Astrocyte (in vitro differentiated cells and primary cell): ENCODE measurements around the gene RPS6KA2. TPM values are rescaled to one million over a fixed set of nuclear protein-coding genes. Genes with fewer than 3 reads are reported as not detected.
"Not testable (repeated sequence)": the region's sequence is repeated elsewhere in the genome, so short reads cannot be mapped to it uniquely, and the experiment has no call there.

ENCODE experiments used
- DNase-seq: peaks from one replicate; pipeline ENCODE4 v3.0.0-alpha.2; 2010; ENCODE audit warnings: low read depth
- FAIRE-seq: peaks from 2 replicates; lab custom pipeline; 2011; peaks lifted over from hg19 to GRCh38; lab: Jason Lieb, UNC
- H2AFZ ChIP-seq: 2 replicates; pipeline ENCODE4 v1.6.0; 2012; ENCODE audit warnings: low read depth, low read length, inconsistent platforms
- H3K27ac ChIP-seq: 2 replicates; pipeline ENCODE4 v1.5.1; 2011; ENCODE audit warnings: low read depth, low read length, inconsistent platforms
- H3K27me3 ChIP-seq: 2 replicates; pipeline ENCODE4 v1.6.0; 2011; ENCODE audit warnings: low read length, inconsistent platforms; ENCODE audit not compliant: insufficient read depth
- H3K36me3 ChIP-seq: 2 replicates; pipeline ENCODE4 v1.5.1; 2011; ENCODE audit warnings: low read length, inconsistent platforms; ENCODE audit not compliant: insufficient read depth
- H3K4me1 ChIP-seq: 2 replicates; pipeline ENCODE4 v1.5.1; 2011; ENCODE audit warnings: low read length, inconsistent platforms; ENCODE audit not compliant: insufficient read depth
- H3K4me2 ChIP-seq: 2 replicates; pipeline ENCODE4 v1.6.0; 2012; ENCODE audit warnings: low read length, inconsistent platforms
- H3K4me3 ChIP-seq: 2 replicates; pipeline ENCODE4 v1.5.1; 2011; ENCODE audit warnings: low read depth, mild to moderate bottlenecking, low read length, inconsistent platforms; ENCODE audit not compliant: insufficient read depth
- H3K79me2 ChIP-seq: 2 replicates; pipeline ENCODE4 v1.6.0; 2012; ENCODE audit warnings: mild to moderate bottlenecking, low read length, inconsistent platforms; ENCODE audit not compliant: insufficient read depth
- H3K9ac ChIP-seq: 2 replicates; pipeline ENCODE4 v1.6.0; 2012; ENCODE audit warnings: mild to moderate bottlenecking, low read length, inconsistent platforms
- H3K9me3 ChIP-seq: 2 replicates; pipeline ENCODE4 v1.5.1; 2012; ENCODE audit warnings: low read depth, mild to moderate bottlenecking, low read length, inconsistent platforms; ENCODE audit not compliant: insufficient read depth
- H4K20me1 ChIP-seq: 2 replicates; pipeline ENCODE4 v1.6.0; 2012; ENCODE audit warnings: low read length, inconsistent platforms; ENCODE audit not compliant: insufficient read depth
- H3K27ac Mint-ChIP-seq: one replicate; pipeline ENCODE4 v1.8.0; 2021; ENCODE audit warnings: mild to moderate bottlenecking, mixed read lengths; ENCODE audit not compliant: unreplicated experiment
- H3K27me3 Mint-ChIP-seq: one replicate; pipeline ENCODE4 v1.8.0; 2021; ENCODE audit warnings: low read depth, mixed read lengths; ENCODE audit not compliant: unreplicated experiment
- H3K36me3 Mint-ChIP-seq: one replicate; pipeline ENCODE4 v1.8.0; 2021; ENCODE audit warnings: low read depth, mixed read lengths; ENCODE audit not compliant: unreplicated experiment
- H3K4me1 Mint-ChIP-seq: one replicate; pipeline ENCODE4 v1.8.0; 2021; ENCODE audit warnings: low read depth, mixed read lengths; ENCODE audit not compliant: unreplicated experiment
- H3K4me3 Mint-ChIP-seq: one replicate; pipeline ENCODE4 v1.8.0; 2021; ENCODE audit warnings: mild to moderate bottlenecking, moderate library complexity, mixed read lengths; ENCODE audit not compliant: unreplicated experiment
- H3K9me3 Mint-ChIP-seq: one replicate; pipeline ENCODE4 v1.8.0; 2021; ENCODE audit warnings: mild to moderate bottlenecking, mixed read lengths; ENCODE audit not compliant: unreplicated experiment
- CTCF ChIP-seq: IDR thresholded peaks from 2 replicates; pipeline ENCODE4 v1.5.1; 2011; ENCODE audit warnings: low read depth, mild to moderate bottlenecking, inconsistent platforms, low read length, moderate library complexity; ENCODE audit not compliant: insufficient read depth
- EZH2 ChIP-seq: IDR thresholded peaks from 2 replicates; pipeline ENCODE4 v1.6.1; 2012; ENCODE audit warnings: mild to moderate bottlenecking, low read length, inconsistent platforms; ENCODE audit not compliant: insufficient read depth
- total RNA-seq: library from RNA; stranded (reverse); gene quantifications from 2 replicates; pipeline ENCODE4 v1.2.1, GENCODE V29; 2021

Gene RPS6KA2
- total RNA-seq, 1 donor from 2014 or later = 33.5 TPM

- H3K4me3 Mint-ChIP-seq = no peak overlapping the region
- H3K4me1 Mint-ChIP-seq = no peaks in the 10 kb centered on the region
- no peaks in the 10 kb centered on the region for H3K36me3 ChIP-seq
- no peak for DNase-seq
- H4K20me1 ChIP-seq = no peaks in the 10 kb centered on the region
- H3K4me2 ChIP-seq = no peak overlapping the region
- H3K9me3 Mint-ChIP-seq = peaks cover 5% of the 10 kb centered on the region
- no peak overlapping the region for H3K27ac ChIP-seq
- peaks cover 43% of the 10 kb centered on the region for H3K27me3 Mint-ChIP-seq
- H3K79me2 ChIP-seq = no peaks in the 10 kb centered on the region
- H3K36me3 Mint-ChIP-seq = no peaks in the 10 kb centered on the region
- TF ChIP-seq CTCF (no peak), EZH2 (no peak)
- no peak overlapping the region for H3K4me3 ChIP-seq
- H3K9ac ChIP-seq = no peak overlapping the region
- no peak for FAIRE-seq
- H3K27ac Mint-ChIP-seq = no peak overlapping the region
- peaks cover 14% of the 10 kb centered on the region for H3K27me3 ChIP-seq
- H2AFZ ChIP-seq = no peak overlapping the region
- H3K9me3 ChIP-seq = peaks cover 5% of the 10 kb centered on the region
- H3K4me1 ChIP-seq = no peaks in the 10 kb centered on the region
Measured at GRCh38 chr6:166394036-166394892, 232.8 kb downstream of the RPS6KA2 start.

- no peak overlapping the region for H3K4me2 ChIP-seq
- H2AFZ ChIP-seq = no peak overlapping the region
- Mint-ChIP-seq H3K4me1 (no peaks in the 10 kb centered on the region), H3K27ac (no peak overlapping the region), H3K27me3 (peaks cover 41% of the 10 kb centered on the region), H3K4me3 (no peak overlapping the region), H3K9me3 (peaks cover 5% of the 10 kb centered on the region), H3K36me3 (no peaks in the 10 kb centered on the region)
- H3K9ac ChIP-seq = no peak overlapping the region
- no peaks in the 10 kb centered on the region for H3K36me3 ChIP-seq
- H3K4me3 ChIP-seq = no peak overlapping the region
- no peak for FAIRE-seq
- H3K9me3 ChIP-seq = peaks cover 5% of the 10 kb centered on the region
- DNase-seq = no peak
- TF ChIP-seq EZH2 = no peak
- no peak for TF ChIP-seq CTCF
- no peak overlapping the region for H3K27ac ChIP-seq
- no peaks in the 10 kb centered on the region for H3K79me2 ChIP-seq
- H3K27me3 ChIP-seq = peaks cover 14% of the 10 kb centered on the region
- no peaks in the 10 kb centered on the region for H3K4me1 ChIP-seq
- H4K20me1 ChIP-seq = no peaks in the 10 kb centered on the region
Measured at GRCh38 chr6:166393535-166393823, 233.6 kb downstream of the RPS6KA2 start.

- not testable (repeated sequence) for H3K36me3 Mint-ChIP-seq, H3K9me3 ChIP-seq, H3K9me3 Mint-ChIP-seq, FAIRE-seq, H3K4me1 Mint-ChIP-seq, H3K27ac Mint-ChIP-seq, H4K20me1 ChIP-seq, H3K9ac ChIP-seq, H3K4me2 ChIP-seq, H3K27ac ChIP-seq, H3K79me2 ChIP-seq, DNase-seq, H3K4me1 ChIP-seq, H3K36me3 ChIP-seq, H3K4me3 ChIP-seq, H2AFZ ChIP-seq, H3K4me3 Mint-ChIP-seq
- H3K27me3 ChIP-seq = peaks cover 14% of the 10 kb centered on the region
- H3K27me3 Mint-ChIP-seq = peaks cover 41% of the 10 kb centered on the region
Measured at GRCh38 chr6:166392755-166393534, 234.1 kb downstream of the RPS6KA2 start.
